RWPE2 (cell line): Measurements from ENCODE around the gene ABCA3.

Source experiments
- ATAC-seq: fragments of 200-7000 bp; cut with Tn5 transposase; 3 replicates; pipeline ENCODE4 v1.9.1; 2021; ENCODE audit warnings: low read depth
- DNase-seq: peaks from one replicate; pipeline ENCODE4 v3.0.0-alpha.2; 2020; ENCODE audit warnings: low spot score
- H3K27ac ChIP-seq: fragments of 450-650 bp; 2 replicates; pipeline ENCODE4 v1.5.1; 2017; ENCODE audit warnings: mild to moderate bottlenecking; ENCODE audit not compliant: poor library complexity, severe bottlenecking
- H3K27me3 ChIP-seq: fragments of 250-450 bp; sonication (Bioruptor Pico); 2 replicates; pipeline ENCODE4 v1.5.1; 2021; ENCODE audit warnings: mild to moderate bottlenecking, moderate library complexity; ENCODE audit not compliant: insufficient read depth, poor library complexity, severe bottlenecking
- H3K36me3 ChIP-seq: fragments of 250-450 bp; sonication (Bioruptor Pico); 2 replicates; pipeline ENCODE4 v1.5.1; 2020; ENCODE audit warnings: low read depth, mild to moderate bottlenecking, moderate library complexity
- H3K4me1 ChIP-seq: fragments of 250-450 bp; sonication (Bioruptor Pico); 2 replicates; pipeline ENCODE4 v1.5.1; 2021; ENCODE audit warnings: mild to moderate bottlenecking, moderate library complexity; ENCODE audit not compliant: insufficient read depth, poor library complexity, severe bottlenecking
- H3K4me3 ChIP-seq: fragments of 250-450 bp; sonication (Bioruptor Pico); 2 replicates; pipeline ENCODE4 v1.5.1; 2021; ENCODE audit warnings: mild to moderate bottlenecking, moderate library complexity; ENCODE audit not compliant: severe bottlenecking
- H3K9me3 ChIP-seq: fragments of 250-450 bp; sonication (Bioruptor Pico); 2 replicates; pipeline ENCODE4 v1.5.1; 2021; ENCODE audit warnings: mild to moderate bottlenecking, moderate library complexity; ENCODE audit not compliant: severe bottlenecking
- TF ChIP-seq, protein P1 (sequence below): fragments of 450-650 bp; IDR thresholded peaks from one replicate; pipeline ENCODE4 v1.5.1; 2017; ENCODE audit warnings: mild to moderate bottlenecking, moderate library complexity; ENCODE audit not compliant: poor library complexity, severe bottlenecking

The ABCA3 gene

DNA sequence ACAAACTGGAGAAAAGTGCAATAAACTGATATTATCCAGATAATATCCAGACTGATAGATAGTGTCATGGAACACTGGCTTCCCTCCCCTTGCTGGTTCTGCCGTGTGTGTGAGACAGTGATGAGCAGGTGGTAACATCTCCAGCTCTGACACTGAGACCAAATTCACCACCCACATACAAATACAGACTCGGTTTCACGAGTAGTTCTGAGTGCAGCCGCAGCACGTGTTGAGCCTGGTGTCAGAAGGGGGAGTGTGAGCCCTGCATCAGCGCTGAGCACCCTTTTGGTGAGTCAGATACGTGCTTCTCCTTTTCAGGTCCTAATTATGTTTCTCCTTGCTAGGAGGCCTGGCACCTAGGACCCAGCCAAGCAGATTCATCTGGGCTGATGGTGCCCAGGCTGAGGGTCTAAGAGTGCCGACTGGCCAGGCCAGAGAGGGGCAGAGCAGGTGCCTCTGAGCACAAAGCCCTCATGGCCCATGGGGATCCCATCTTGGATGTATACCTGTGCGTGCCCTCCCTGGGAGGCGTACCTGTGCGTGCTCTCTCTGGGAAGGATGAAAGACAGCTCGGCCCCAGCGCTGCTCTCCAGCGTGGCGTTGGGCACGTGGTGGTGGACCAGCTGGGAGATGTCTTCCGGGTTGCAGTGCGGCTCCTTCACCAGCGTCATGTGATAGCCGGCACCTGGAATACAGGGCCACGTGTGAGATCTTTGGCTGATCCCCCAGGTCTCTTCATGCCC lies 45.3 kb downstream of the ABCA3 start:
- H3K4me1 ChIP-seq: no peaks in the 10 kb centered on the region
- TF ChIP-seq, protein P1, sequence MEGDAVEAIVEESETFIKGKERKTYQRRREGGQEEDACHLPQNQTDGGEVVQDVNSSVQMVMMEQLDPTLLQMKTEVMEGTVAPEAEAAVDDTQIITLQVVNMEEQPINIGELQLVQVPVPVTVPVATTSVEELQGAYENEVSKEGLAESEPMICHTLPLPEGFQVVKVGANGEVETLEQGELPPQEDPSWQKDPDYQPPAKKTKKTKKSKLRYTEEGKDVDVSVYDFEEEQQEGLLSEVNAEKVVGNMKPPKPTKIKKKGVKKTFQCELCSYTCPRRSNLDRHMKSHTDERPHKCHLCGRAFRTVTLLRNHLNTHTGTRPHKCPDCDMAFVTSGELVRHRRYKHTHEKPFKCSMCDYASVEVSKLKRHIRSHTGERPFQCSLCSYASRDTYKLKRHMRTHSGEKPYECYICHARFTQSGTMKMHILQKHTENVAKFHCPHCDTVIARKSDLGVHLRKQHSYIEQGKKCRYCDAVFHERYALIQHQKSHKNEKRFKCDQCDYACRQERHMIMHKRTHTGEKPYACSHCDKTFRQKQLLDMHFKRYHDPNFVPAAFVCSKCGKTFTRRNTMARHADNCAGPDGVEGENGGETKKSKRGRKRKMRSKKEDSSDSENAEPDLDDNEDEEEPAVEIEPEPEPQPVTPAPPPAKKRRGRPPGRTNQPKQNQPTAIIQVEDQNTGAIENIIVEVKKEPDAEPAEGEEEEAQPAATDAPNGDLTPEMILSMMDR: no peak
- H3K27me3 ChIP-seq: no peaks in the 10 kb centered on the region
- ATAC-seq: no peak
- no peaks in the 10 kb centered on the region for H3K9me3 ChIP-seq
- no peaks in the 10 kb centered on the region for H3K36me3 ChIP-seq
- no peak overlapping the region for H3K4me3 ChIP-seq
- DNase-seq: peak; percentile 59
- no peak overlapping the region for H3K27ac ChIP-seq

DNA sequence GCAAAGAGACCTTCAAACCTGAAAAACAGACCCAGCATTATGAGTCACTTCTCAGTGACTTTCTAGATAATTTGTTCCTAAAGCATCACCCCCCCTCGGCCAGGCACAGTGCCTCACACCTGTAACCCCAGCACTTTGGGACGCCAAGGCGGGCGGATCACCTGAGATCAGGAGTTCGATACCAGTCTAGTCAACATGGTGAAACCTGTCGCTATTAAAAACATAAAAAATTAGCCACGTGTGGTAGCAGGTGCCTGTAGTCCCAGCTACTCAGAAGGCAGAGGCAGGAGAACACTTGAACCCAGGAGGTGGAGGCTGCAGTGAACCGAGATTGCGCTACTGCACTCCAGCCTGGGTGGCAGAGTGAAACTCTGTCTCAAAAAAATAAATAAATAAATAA lies 48.3 kb downstream of the ABCA3 start:
- TF ChIP-seq, protein P1: no peak
- DNase-seq: no peak
- H3K27ac ChIP-seq: no peak overlapping the region
- no peaks in the 10 kb centered on the region for H3K4me1 ChIP-seq
- no peaks in the 10 kb centered on the region for H3K36me3 ChIP-seq
- ATAC-seq: no peak
- no peaks in the 10 kb centered on the region for H3K27me3 ChIP-seq
- no peak overlapping the region for H3K4me3 ChIP-seq
- no peaks in the 10 kb centered on the region for H3K9me3 ChIP-seq

DNA sequence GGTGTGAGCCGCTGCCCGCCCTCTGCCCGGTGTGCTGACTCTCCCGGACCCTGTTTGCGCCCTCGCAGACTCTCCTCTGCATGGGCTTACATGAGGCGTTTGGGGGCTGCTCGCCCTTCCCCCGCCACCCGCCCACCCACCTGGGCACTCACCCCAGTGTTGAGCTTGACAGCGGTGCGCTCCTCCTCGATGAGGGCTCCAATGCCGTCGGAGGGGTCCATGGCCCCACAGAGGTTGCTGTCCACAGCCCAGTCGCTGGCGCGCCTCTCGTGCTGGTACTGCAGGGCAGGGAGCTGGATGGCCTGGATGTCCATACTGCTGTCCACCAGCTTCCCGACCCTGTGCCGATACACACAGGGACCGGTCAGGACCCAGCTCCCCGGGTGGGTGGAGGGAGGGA lies 51.2 kb downstream of the ABCA3 start:
- no peak for DNase-seq
- TF ChIP-seq, protein P1: no peak
- Histone ChIP-seq H3K4me1 (no peaks in the 10 kb centered on the region), H3K36me3 (no peaks in the 10 kb centered on the region), H3K4me3 (no peak overlapping the region), H3K27ac (no peak overlapping the region), H3K27me3 (no peaks in the 10 kb centered on the region), H3K9me3 (no peaks in the 10 kb centered on the region)
- no peak for ATAC-seq

DNA sequence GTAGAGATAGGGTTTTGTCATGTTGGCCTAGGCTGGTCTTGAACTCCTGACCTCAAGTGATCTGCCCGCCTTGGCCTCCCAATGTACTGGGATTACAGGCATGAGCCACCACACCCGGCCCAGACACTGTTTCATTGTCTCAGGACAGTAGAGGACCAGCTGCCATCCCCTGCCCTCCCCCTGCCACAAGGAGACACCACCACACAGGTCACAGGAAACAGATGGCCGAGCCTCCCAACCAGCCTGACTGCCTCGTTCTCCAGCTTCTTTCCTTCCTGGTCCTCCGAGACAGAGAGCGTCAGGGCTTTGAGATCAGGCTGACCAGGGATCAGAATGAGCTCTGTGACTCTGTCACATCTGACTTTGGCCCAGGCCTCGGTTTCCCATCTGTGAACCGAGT lies 51.8 kb downstream of the ABCA3 start:
- Histone ChIP-seq H3K4me1 (no peaks in the 10 kb centered on the region), H3K4me3 (no peak overlapping the region), H3K27me3 (no peaks in the 10 kb centered on the region), H3K27ac (no peak overlapping the region), H3K9me3 (no peaks in the 10 kb centered on the region), H3K36me3 (no peaks in the 10 kb centered on the region)
- TF ChIP-seq, protein P1: no peak
- no peak for ATAC-seq
- DNase-seq: no peak

DNA sequence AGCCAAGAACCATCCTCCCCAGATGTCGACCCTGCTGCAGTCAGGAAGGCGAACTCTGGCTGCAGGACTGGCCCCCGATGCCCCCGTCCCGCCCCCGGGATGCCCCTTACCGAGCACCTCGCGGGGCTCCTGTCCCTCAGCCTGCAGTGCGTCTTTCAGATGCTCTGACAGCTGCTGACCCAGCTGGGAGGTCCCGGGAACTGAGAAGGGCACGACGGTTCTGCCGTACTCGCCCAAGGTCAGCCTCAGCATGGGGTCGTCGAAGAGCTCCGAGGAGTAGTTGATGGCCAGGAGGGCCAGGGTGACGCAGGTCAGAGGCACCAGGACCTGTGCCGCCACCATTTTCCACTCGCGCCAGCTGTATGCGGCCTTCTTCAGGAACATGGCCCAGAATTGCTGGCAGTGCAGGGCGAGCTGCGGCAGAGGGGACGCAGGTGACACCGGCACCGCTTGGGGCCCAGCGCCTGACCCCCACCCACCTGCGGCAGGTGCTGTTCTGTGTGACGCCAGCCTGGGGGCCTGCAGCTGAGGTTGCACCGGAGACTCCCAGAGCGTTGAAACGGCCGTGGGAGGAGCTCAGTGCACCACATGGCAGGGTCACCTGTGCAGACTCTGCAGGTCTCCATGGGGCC lies 52.5 kb downstream of the ABCA3 start:
- no peak for ATAC-seq
- TF ChIP-seq, protein P1: no peak
- Histone ChIP-seq H3K27ac (no peak overlapping the region), H3K4me3 (no peak overlapping the region), H3K4me1 (no peaks in the 10 kb centered on the region), H3K36me3 (no peaks in the 10 kb centered on the region), H3K27me3 (no peaks in the 10 kb centered on the region), H3K9me3 (no peaks in the 10 kb centered on the region)
- no peak for DNase-seq
